GM11168 (cell line): ENCODE measurements around the gene LGALS12.

Experiments
- in situ Hi-C: fragments of 300-500 bp; cut with MboI; formaldehyde crosslinking; loops from one replicate; pipeline ENCODE4 v1.12.0; 2022; ENCODE audit warnings: low sequenced_read_pairs; ENCODE audit not compliant: unreplicated experiment

LGALS12 gene

DNA sequence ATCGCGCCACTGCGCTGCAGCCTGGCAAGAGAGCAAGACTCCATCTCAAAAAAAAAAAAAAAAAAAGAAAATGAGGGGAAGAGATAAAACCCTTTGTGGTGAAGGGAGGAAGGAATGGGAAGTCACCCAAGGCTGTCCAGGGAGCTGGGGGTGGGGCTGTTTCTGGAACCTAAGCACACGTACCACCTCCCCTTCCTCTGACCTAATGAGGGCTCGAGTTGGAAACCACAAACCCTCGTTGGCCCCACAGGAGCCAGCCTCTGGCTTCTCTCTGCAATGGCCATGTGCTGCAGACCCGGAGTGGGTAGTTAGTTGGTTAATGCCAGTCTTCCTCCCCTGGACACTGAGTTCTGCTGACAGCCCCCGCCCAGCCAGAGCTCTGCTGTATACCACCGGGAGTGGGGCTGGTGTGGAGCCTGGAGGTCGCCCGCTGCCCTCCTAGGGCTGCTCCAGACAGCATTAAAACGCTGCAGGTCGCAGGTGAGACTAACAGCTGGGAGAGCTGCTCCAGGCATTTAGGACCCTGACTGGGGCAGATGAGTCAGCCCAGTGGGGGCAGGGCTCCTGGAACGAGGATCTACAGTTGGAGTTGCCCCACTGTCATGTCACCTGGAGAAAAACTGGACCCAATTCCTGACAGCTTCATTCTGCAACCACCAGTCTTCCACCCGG lies at the start of gene LGALS12:
Gene LGALS12 (plus strand): TSS at position 228 of the 672 bp plus-strand sequence. CDS start 375 bp downstream, at position 603.
- in situ Hi-C loops, result no loop called here

- in situ Hi-C loops, result no loop called here
Measured at GRCh38 chr11:63459586-63459985, 46.3 kb upstream of the LGALS12 start.

DNA sequence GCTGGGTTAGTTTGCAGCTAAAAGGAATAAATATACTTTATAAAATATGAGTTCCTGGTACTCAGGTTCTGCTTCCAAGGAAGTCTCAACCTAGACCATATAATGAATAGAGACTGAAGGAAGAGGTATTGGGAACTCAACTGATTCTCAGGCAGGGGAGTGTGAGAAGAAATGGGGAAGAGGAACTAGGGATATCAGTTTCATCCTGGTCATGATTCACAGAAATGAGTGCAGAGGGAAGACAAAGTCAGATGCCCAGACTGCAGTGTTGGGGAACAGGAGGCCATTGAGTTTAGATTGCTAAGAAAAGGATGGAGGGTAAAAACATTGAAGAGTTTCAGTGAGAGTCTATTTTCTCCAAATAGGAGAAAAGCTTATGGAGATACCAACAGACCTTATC lies 43.7 kb upstream of the LGALS12 start:
- in situ Hi-C loops, result no loop called here

- in situ Hi-C loops, result no loop called here
Measured at GRCh38 chr11:63470311-63470710, 35.6 kb upstream of the LGALS12 start.

- in situ Hi-C loops, result no loop called here
Measured at GRCh38 chr11:63472372-63472771, 33.5 kb upstream of the LGALS12 start.

GRCh38 chr11:63476618-63477017 lies 29.3 kb upstream of the LGALS12 start:
- in situ Hi-C loops, result loop anchor here (5.0 kb wide), 1 partner anchor 166 kb away; no protein-coding TSS in a partner anchor

GRCh38 chr11:63478896-63479295 lies 27.0 kb upstream of the LGALS12 start:
- in situ Hi-C loops, result loop anchor here (5.0 kb wide), 1 partner anchor 163 kb away; no protein-coding TSS in a partner anchor

GRCh38 chr11:63480039-63480438 lies 25.8 kb upstream of the LGALS12 start:
- in situ Hi-C loops, result no loop called here

DNA sequence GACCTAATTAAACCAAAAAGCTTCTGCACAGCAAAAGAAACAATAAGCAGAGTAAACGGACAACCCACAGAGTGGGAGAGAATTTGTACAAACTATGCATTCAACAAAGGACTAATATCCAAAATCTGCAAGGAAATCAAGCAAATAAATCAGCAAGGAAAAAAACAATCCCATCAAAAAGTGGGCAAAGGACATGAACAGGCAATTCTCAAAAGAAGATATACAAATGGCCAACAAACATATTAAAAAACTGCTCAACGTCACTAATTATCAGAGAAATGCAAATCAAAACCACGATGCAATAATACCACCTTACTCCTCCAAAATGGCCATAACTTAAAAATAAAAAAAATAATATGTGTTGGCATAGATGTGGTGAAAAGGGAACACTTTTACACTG lies 20.1 kb upstream of the LGALS12 start:
- in situ Hi-C loops, result no loop called here

GRCh38 chr11:63488789-63489188 lies 17.1 kb upstream of the LGALS12 start:
- in situ Hi-C loops, result no loop called here

- in situ Hi-C loops, result no loop called here
Measured at GRCh38 chr11:63489879-63490278, 16.0 kb upstream of the LGALS12 start.

- in situ Hi-C loops, result no loop called here
Measured at GRCh38 chr11:63490551-63491239, 15.2 kb upstream of the LGALS12 start, which contains the start of gene PLAAT5. PLAAT5 (minus strand) TSS chr11:63491167; CDS start chr11:63491034, 133 bp downstream.

GRCh38 chr11:63491240-63491587 lies 14.7 kb upstream of the LGALS12 start:
- in situ Hi-C loops, result no loop called here

GRCh38 chr11:63491636-63492372 lies 14.1 kb upstream of the LGALS12 start:
- in situ Hi-C loops, result no loop called here

GRCh38 chr11:63492441-63492840 lies 13.4 kb upstream of the LGALS12 start:
- in situ Hi-C loops, result no loop called here

DNA sequence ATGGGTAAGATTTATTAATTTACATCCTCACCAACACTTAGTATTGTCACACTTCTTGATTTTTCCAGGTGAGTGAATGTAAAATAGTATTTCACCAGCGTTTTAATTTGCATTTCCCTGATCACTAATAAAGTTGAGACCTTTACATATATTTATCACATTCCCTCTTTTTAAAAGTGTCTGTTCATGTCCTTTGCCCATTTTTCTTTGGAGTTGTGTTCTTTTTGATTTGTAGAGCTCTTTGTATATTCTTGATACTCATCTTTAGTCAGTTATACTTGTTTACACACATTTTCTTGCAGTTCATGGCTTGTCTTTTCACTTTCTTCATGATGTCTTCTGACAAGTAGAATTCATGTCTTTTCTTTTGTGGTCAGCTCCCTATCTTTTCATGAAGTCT lies 12.8 kb upstream of the LGALS12 start:
- in situ Hi-C loops, result no loop called here

GRCh38 chr11:63494975-63495374 lies 10.9 kb upstream of the LGALS12 start:
- in situ Hi-C loops, result no loop called here

DNA sequence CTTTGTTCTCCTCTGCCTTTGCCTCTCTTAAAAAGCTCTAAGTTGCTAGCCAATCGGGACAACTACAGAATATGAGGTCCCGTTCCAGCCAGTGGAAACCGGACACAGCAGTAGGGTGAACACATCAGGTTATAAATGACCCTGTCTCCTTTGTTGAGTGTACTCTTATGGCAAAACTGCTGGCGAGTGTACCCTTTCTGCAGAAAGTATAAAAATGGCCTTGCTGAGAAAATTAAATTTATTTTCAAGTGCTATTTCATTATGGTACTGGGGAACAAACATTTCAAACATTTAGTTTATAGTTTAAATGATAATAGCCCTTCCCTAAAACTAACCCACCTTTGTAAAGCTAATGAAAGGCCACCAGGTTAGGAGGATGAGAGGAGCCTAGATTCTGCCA lies 6.0 kb upstream of the LGALS12 start:
- in situ Hi-C loops, result no loop called here

- in situ Hi-C loops, result no loop called here
Measured at GRCh38 chr11:63501236-63501635, 4.6 kb upstream of the LGALS12 start.

- in situ Hi-C loops, result no loop called here
Measured at GRCh38 chr11:63502252-63502820, 3.5 kb upstream of the LGALS12 start.

- in situ Hi-C loops, result no loop called here
Measured at GRCh38 chr11:63503492-63503891, 2.4 kb upstream of the LGALS12 start.
